ENCODE data around the gene ETV4. TPM values are rescaled to one million over a fixed set of nuclear protein-coding genes. Genes with fewer than 3 reads are reported as not detected.

The ETV4 gene
- 1 to 10 TPM in 6 of 9 donors, under 1 TPM in 3; 0.22 to 3.5 (median 1.8) TPM for total RNA-seq
- polyA plus RNA-seq = 1 to 10 TPM; 1.9 to 6.6 (median 1.9) TPM
- long read RNA-seq, donor 1 = 0 reads
- long read RNA-seq, donor 2 = 0 reads
- long read RNA-seq, donor 3 = 0 reads
- long read RNA-seq, donor 4 = 0 reads
- long read RNA-seq, donor 5, partial matches to known transcripts = 2 of 7 reads
- long read RNA-seq, donor 5, other reads (novel, unspliced or antisense) = 2 of 7 reads
- long read RNA-seq, donor 6, partial matches to known transcripts = 0 of 1 reads
- long read RNA-seq, donor 6, other reads (novel, unspliced or antisense) = 1 of 1 reads
- long read RNA-seq, donor 7 = 0 reads
- long read RNA-seq, donor 8 = 0 reads
- long read RNA-seq, donor 9 = 0 reads
- long read RNA-seq, donor 10 = 0 reads

- intact Hi-C loops (cut with DNase I) = no loop called here
- Histone ChIP-seq H3K4me1 (replicated peaks in 1 of 2) (peaks cover 14 to 17% of the 10 kb centered on the region in 2 donors), H3K9me3 (replicated peaks in 1 of 3) (no peaks in the 10 kb centered on the region), H3K4me3 (peak within 1 kb of the TSS in 2 of 4 donors; percentile 54 to 61), H3K27ac (peak within 1 kb of the TSS in 1 of 5 donors; percentile 68), H3K27me3 (no peaks in the 10 kb centered on the region), H3K36me3 (replicated peaks in 1 of 2) (no peaks in the 10 kb centered on the region)
- WGBS, 4 donors = 0 to 2% (median 1%) methylated on average over 27 to 46 of the region's 46 CpGs
- TF ChIP-seq POLR2A (IDR thresholded peaks at IDR 0.05) (no peak), CTCF (IDR thresholded peaks at IDR 0.05) (no peak)
- peak; percentile 86 to 95 (median 92) for DNase-seq
Observed at GRCh38 chr17:43546319-43547188, at the start of gene ETV4. Gene ETV4 (minus strand): TSS chr17:43546340. CDS start chr17:43545617, 723 bp downstream.

GRCh38 chr17:43595466-43595865 is 49.3 kb upstream of the ETV4 start:
- Histone ChIP-seq H3K9me3 (replicated peaks in 1 of 3) (no peaks in the 10 kb centered on the region), H3K27me3 (no peaks in the 10 kb centered on the region), H3K4me1 (replicated peaks in 1 of 2) (peaks cover 0 to 13% of the 10 kb centered on the region in 2 donors), H3K4me3 (no peak overlapping the region), H3K36me3 (replicated peaks in 1 of 2) (no peaks in the 10 kb centered on the region), H3K27ac (no peak overlapping the region)
- WGBS, 4 donors = 64 to 79% (median 69%) methylated on average over 4 of the region's 4 CpGs
- no peak for DNase-seq
- TF ChIP-seq POLR2A (IDR thresholded peaks at IDR 0.05) (no peak), CTCF (IDR thresholded peaks at IDR 0.05) (no peak)
- intact Hi-C loops (cut with DNase I) = no loop called here

- peak in 6 of 7 donors; percentile 28 to 73 (median 42) for DNase-seq
- 61 to 76% (median 65%) methylated on average over 19 to 28 of the region's 28 CpGs for WGBS, 4 donors
- intact Hi-C loops (cut with DNase I) = no loop called here
Observed at GRCh38 chr17:43591779-43592562, 45.8 kb upstream of the ETV4 start.

More at GRCh38 chr17:43591779-43592562, 45.8 kb upstream of the ETV4 start:
- no peak for TF ChIP-seq CTCF (IDR thresholded peaks at IDR 0.05)
- TF ChIP-seq POLR2A (IDR thresholded peaks at IDR 0.05) = no peak
- no peaks in the 10 kb centered on the region for H3K9me3 ChIP-seq (replicated peaks in 1 of 3)
- no peak overlapping the region for H3K4me3 ChIP-seq
- no peaks in the 10 kb centered on the region for H3K36me3 ChIP-seq (replicated peaks in 1 of 2)
- peak overlapping the region in 2 of 5 donors; percentile 66 to 70 for H3K27ac ChIP-seq
- H3K4me1 ChIP-seq (replicated peaks in 1 of 2) = peaks cover 0 to 6% of the 10 kb centered on the region in 2 donors
- H3K27me3 ChIP-seq = no peaks in the 10 kb centered on the region
